ENCODE measurements around the gene RAB8A. TPM values are rescaled to one million over a fixed set of nuclear protein-coding genes. Genes with fewer than 3 reads are reported as not detected.

RAB8A gene
- total RNA-seq, 2 donors from 2014 or later = 40.5 to 41.5 TPM

DNA sequence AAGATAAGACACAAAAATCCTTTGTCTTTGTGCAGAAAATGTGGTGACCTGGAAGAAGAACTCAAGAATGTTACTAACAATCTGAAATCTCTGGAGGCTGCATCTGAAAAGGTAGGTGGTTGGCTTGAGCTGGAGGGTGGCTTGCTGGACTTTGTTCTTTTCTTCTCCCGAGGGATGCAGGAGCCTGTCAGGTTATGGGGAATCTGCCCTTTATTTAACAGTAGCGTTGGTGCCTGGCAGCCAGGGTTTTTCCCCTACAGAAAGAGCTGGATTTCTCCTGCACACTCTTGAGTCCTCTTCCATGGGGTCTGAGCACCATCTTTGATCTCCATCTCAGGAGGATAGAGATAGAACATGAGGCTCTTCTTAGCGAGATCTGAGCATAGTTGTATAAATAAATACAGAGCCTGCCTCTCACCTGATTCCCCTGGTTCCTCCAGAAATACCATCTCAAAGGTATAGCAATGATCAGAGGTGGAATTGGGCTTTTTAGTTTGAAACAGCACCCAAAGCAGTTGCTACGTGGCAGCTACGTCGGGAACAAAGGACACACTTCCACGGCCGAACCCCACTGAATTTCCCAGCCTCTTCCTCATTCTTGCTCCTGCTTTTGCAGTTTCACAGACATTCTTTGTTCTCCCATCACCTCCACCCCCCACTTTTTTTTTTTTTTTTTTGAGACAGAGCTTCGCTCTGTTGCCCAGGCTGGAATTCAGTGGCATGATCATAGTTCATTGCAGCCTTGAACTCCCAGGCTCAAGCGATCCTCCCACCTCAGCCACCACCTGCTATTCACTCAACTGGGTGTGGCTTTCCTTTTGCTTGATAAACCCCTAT lies 22.5 kb upstream of the RAB8A start:
- Histone ChIP-seq H3K36me3 (peaks cover 100% of the 10 kb centered on the region), H3K4me3 (no peak overlapping the region), H3K9me3 (no peaks in the 10 kb centered on the region), H3K27ac (peak overlapping the region in 1 of 2 donors; percentile 56), H3K4me1 (ENCODE audit: control insufficient read depth in 1 of 2, low read depth in 2 of 2) (peaks cover 4 to 62% of the 10 kb centered on the region in 2 donors), H3K27me3 (replicated peaks; ENCODE audit: insufficient read depth) (no peaks in the 10 kb centered on the region)
- ATAC-seq (ENCODE audit: insufficient number of reproducible peaks, low FRiP score, low read depth) = no peak
- TF ChIP-seq, protein P1, sequence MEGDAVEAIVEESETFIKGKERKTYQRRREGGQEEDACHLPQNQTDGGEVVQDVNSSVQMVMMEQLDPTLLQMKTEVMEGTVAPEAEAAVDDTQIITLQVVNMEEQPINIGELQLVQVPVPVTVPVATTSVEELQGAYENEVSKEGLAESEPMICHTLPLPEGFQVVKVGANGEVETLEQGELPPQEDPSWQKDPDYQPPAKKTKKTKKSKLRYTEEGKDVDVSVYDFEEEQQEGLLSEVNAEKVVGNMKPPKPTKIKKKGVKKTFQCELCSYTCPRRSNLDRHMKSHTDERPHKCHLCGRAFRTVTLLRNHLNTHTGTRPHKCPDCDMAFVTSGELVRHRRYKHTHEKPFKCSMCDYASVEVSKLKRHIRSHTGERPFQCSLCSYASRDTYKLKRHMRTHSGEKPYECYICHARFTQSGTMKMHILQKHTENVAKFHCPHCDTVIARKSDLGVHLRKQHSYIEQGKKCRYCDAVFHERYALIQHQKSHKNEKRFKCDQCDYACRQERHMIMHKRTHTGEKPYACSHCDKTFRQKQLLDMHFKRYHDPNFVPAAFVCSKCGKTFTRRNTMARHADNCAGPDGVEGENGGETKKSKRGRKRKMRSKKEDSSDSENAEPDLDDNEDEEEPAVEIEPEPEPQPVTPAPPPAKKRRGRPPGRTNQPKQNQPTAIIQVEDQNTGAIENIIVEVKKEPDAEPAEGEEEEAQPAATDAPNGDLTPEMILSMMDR (IDR thresholded peaks at IDR 0.05) = no peak
- DNase-seq (ENCODE audit: low spot score) = no peak

GRCh38 chr19:16091546-16092475 lies 19.9 kb upstream of the RAB8A start:
- no peak for DNase-seq (ENCODE audit: low spot score)
- TF ChIP-seq, protein P1 (IDR thresholded peaks at IDR 0.05) = no peak
- no peaks in the 10 kb centered on the region for H3K9me3 ChIP-seq
- peak overlapping the region; percentile 39 to 43 for H3K27ac ChIP-seq
- H3K4me3 ChIP-seq = no peak overlapping the region
- H3K4me1 ChIP-seq (ENCODE audit: control insufficient read depth in 1 of 2, low read depth in 2 of 2) = peaks cover 9 to 42% of the 10 kb centered on the region in 2 donors
- H3K36me3 ChIP-seq = peaks cover 96% of the 10 kb centered on the region
- ATAC-seq (ENCODE audit: insufficient number of reproducible peaks, low FRiP score, low read depth) = no peak
- no peaks in the 10 kb centered on the region for H3K27me3 ChIP-seq (replicated peaks; ENCODE audit: insufficient read depth)

DNA sequence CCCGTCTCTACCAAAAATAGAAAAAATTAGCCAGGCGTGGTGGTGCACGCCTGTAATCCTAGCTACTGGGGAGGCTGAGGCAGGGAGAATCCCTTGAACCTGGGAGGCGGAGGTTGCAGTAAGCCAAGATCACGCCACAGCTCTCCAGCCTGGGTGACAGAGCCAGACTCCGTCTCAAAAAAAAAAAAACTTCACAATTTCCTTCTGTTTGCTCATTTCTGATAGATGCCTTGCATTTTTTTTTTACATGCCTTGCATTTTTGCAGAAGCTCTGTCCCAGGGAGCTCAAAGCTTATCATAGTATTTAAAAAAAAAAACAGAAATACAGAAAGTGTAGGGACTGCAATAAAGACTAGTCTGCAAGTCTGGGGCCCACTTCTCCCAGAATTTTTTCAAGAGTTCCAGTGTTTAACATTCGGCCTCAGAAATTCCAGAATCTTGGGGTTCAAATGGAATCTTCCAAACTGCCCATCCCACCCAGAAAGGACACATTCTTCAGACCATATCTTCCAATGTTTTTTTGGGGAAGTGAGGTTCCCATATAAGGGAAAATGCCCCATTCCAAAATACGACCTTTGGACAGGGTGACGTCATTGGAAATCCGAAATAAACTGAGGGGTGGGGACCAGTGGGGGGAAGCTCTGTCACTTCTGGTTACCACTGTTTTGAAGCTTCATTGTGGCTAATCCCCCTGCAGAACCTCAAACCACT lies 17.2 kb upstream of the RAB8A start:
- Histone ChIP-seq H3K27me3 (replicated peaks; ENCODE audit: insufficient read depth) (no peaks in the 10 kb centered on the region), H3K27ac (peak overlapping the region; percentile 27 to 37), H3K9me3 (no peaks in the 10 kb centered on the region), H3K36me3 (peaks cover 91% of the 10 kb centered on the region), H3K4me3 (no peak overlapping the region), H3K4me1 (ENCODE audit: control insufficient read depth in 1 of 2, low read depth in 2 of 2) (peaks cover 5 to 21% of the 10 kb centered on the region in 2 donors)
- ATAC-seq (ENCODE audit: insufficient number of reproducible peaks, low FRiP score, low read depth) = no peak
- TF ChIP-seq, protein P1 (IDR thresholded peaks at IDR 0.05) = no peak
- no peak for DNase-seq (ENCODE audit: low spot score)

DNA sequence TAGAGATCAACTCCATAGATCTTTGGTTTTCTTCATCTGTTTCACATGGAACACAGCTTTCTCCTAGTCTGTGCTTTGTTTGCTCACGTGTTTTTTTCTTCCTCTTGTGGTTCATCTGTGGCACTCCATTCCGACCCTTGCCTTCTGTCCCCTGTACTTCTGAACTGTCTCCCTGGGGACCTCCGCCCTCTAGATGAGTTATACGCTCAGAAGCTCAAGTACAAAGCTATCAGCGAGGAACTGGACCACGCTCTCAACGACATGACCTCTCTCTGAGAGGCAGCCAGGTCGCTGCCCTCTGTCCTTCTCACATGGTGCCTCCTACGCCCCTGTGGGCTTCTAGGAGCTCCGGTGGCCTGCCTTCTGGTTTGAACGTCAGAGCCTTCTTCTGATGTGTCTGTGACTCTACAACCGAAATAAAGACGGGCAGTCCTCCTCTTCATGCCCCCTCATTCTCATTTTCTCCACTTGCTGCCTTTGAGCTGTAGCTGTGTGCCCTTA lies 16.6 kb upstream of the RAB8A start:
- Histone ChIP-seq H3K9me3 (no peaks in the 10 kb centered on the region), H3K27me3 (replicated peaks; ENCODE audit: insufficient read depth) (no peaks in the 10 kb centered on the region), H3K4me1 (ENCODE audit: control insufficient read depth in 1 of 2, low read depth in 2 of 2) (peaks cover 5 to 21% of the 10 kb centered on the region in 2 donors), H3K27ac (peak overlapping the region; percentile 27 to 37), H3K36me3 (peaks cover 91% of the 10 kb centered on the region), H3K4me3 (no peak overlapping the region)
- no peak for ATAC-seq (ENCODE audit: insufficient number of reproducible peaks, low FRiP score, low read depth)
- DNase-seq (ENCODE audit: low spot score) = no peak
- TF ChIP-seq, protein P1 (IDR thresholded peaks at IDR 0.05) = no peak

All from thoracic aorta (tissue), 2 donors.